Inflammatory macrophage treated with lipopolysaccharide for 4 hours (primary cell): ENCODE measurements around the gene ZNF217.
A peak's percentile ranks its signal among the peaks of the same experiment; 100 is the strongest.
"Not testable (repeated sequence)": the region's sequence is repeated elsewhere in the genome, so short reads cannot be mapped to it uniquely, and the experiment has no call there.

ENCODE experiments used
- DNase-seq: peaks from one replicate; pipeline ENCODE4 v3.0.0-alpha.2; 2020

ZNF217 gene

GRCh38 chr20:53562104-53562764 lies 31.4 kb downstream of the ZNF217 start:
- DNase-seq = not testable (repeated sequence)

- no peak for DNase-seq
Observed at GRCh38 chr20:53561505-53561904, 32.1 kb downstream of the ZNF217 start.

GRCh38 chr20:53559816-53560215 lies 33.8 kb downstream of the ZNF217 start:
- no peak for DNase-seq

DNA sequence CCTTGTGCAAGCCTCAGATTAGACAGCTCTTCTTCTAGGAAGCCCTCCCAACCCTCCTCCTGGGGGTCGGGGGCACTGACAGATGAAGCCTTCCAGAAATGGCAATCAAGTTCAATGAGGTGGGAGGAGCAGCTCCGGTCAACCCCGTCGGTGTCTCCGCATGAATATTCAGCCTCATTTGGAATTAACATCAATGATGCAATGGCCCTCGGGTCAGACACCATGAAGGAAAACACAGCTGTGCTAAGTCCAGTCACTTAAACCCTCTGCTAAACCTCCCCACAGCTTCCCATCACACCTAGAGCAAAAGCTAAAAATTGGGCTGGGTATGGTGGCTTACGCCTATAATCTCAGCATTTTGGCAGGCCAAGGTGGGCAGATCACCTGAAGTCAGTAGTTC lies 36.5 kb downstream of the ZNF217 start:
- DNase-seq = no peak

GRCh38 chr20:53556267-53556897 lies 37.3 kb downstream of the ZNF217 start:
- no peak for DNase-seq

- no peak for DNase-seq
Observed at GRCh38 chr20:53555816-53556215, 37.8 kb downstream of the ZNF217 start.

GRCh38 chr20:53555081-53555480 lies 38.6 kb downstream of the ZNF217 start:
- no peak for DNase-seq

- DNase-seq = not testable (repeated sequence)
Observed at GRCh38 chr20:53552572-53552893, 41.1 kb downstream of the ZNF217 start.

- not testable (repeated sequence) for DNase-seq
Observed at GRCh38 chr20:53551719-53552571, 41.7 kb downstream of the ZNF217 start.

DNA sequence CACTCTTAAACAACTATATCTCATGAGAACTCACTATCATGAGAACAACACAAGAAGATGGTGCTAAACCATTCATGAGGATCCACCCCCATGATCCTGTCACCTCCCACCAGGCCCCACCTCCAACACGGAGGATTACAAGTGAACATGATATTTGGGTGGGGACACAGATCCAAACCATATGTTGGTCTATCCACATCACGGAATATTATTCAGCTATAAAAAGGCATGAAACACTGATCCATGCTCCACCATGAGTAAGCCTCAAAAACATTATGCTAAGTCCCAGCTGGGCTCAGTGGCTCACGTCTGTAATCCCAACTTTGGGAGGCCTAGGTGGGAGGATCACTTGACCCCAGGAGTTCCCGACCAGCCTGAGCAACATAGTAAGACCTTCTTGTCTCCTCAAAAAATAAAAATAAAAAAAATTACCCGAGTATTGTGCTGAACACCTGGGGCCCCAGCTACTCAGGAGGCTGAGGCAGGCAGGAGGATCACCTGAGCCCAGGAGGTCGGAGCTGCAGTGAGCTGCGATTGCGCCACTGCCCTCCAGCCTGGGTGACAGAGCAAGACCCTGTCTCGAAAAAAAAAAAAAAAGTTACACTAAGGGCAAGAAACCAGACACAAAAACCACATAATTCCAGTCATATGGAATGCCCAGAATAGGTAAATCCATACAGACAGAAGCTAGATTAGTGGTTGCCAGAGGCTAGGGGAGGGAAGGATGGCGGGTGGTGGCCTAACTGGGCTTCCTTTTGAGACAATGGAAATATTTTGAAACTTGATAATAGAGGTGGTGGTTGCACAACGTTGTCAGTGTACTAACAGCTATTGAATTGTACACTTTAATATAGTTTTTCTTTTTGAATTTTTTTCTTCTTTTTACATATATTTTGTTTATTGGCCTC lies 43.1 kb downstream of the ZNF217 start:
- no peak for DNase-seq

GRCh38 chr20:53547664-53548239 lies 45.9 kb downstream of the ZNF217 start:
- peak; percentile 54 for DNase-seq

GRCh38 chr20:53539516-53539915 lies 54.1 kb downstream of the ZNF217 start:
- DNase-seq = no peak

- not testable (repeated sequence) for DNase-seq
Observed at GRCh38 chr20:53536382-53536781, 57.3 kb downstream of the ZNF217 start.

DNA sequence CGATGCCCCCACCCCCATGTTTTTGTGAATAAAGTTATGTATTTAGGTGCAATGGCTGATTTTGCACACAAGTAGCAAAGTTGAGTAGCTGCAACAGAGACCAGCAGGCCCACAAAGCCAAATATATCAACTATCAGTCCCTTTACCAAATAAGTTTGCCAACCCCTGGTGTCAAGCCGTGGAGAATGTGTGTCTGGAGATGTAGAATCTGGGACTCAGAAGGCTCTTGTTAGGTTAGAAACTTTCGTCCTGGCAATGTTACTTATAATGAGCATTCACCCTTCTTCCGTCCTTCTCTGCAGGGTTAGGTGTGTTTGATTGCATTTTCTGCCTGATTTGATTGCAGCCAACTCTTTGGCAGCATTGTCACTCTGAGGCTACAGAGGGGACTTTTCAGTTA lies 57.8 kb downstream of the ZNF217 start:
- DNase-seq = no peak

- no peak for DNase-seq
Observed at GRCh38 chr20:53534037-53534436, 59.6 kb downstream of the ZNF217 start.

DNA sequence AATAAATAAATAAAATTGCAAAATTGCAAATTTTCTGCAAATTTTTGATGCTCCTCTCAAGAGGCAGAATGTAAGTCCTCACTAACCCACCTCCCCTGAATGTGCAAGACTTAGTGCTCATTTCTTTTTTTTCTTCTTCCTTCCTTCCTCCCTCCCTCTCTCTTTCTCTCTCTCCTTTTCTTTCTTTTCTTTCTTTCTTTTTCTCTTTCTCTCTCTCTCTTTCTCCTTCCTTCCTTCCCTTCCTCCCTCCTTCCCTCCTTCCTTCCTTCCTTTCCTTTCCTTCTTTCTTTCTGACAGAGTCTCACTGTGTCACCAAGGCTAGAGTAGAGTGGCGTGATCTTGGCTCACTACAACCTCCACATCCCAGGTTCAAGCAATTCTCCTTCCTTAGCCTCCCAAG lies 60.1 kb downstream of the ZNF217 start:
- no peak for DNase-seq

DNA sequence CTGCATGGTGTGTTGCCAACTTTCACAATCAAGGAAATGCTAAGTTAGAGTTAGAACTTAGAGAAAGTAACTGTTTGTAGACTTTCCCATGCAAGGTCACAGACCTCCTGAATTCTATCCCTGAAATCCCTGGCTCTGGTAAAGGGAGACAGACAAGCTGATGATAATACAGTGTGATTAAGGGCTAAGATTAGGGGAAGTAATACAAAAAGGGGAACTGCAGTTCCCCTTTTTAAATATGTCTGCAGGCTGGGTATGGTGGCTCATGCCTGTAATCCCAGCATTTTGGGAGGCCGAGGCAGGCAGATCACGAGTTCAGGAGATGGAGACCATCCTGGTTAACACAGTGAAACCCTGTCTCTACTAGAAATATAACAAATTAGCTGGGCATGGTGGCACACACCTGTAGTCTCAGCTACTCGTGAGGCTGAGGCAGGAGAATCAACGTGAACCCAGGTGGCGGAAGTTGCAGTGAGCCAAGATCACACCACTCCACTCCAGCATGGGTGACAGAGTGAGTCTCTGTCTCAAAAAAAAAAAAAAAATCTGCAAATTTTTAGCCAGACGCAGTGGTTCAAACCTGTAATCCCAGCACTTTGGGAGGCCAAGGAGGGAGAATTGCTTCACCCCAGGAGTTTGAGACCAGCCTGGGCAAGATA lies 60.9 kb downstream of the ZNF217 start:
- DNase-seq = peak; percentile 45

DNA sequence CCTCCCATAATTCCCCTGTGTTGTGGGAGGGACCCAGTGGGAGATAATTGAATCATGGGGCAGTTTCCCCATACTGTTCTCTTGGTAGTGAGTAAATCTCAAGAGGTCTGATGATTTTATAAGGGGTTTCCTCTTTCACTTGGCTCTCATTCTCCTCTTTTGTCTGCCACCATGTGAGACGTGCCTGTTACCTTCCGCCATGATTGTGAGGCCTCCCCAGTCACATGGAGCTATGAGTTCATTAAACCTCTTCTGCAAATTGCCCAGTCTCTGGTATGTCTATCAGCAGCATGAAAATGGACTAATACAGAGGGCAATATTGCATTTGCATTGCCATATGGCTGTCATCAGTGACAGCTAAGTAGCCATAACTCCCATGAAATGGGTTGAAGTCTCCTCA lies 63.2 kb downstream of the ZNF217 start:
- peak; percentile 24 for DNase-seq

GRCh38 chr20:53529658-53530057 lies 64.0 kb downstream of the ZNF217 start:
- no peak for DNase-seq

DNA sequence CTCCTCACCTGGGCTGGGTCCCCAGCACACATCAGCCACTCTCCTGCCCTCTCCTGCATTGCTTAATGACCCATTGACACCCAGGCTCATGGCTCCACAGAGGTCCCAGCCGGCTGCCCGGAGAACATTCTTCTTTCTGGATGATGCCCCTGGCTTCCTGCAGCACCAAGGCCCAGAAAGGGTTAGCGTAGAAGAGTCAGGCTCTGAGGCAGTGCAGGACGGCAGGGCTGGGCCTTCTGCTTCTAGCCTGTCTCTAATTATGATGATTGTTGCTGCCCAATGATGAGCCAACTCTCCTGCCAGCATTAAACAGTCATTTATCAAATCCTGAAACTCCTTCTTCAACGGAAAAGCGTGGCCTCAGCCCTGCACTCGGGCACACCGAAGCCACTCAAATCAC lies 66.4 kb downstream of the ZNF217 start:
- no peak for DNase-seq

DNA sequence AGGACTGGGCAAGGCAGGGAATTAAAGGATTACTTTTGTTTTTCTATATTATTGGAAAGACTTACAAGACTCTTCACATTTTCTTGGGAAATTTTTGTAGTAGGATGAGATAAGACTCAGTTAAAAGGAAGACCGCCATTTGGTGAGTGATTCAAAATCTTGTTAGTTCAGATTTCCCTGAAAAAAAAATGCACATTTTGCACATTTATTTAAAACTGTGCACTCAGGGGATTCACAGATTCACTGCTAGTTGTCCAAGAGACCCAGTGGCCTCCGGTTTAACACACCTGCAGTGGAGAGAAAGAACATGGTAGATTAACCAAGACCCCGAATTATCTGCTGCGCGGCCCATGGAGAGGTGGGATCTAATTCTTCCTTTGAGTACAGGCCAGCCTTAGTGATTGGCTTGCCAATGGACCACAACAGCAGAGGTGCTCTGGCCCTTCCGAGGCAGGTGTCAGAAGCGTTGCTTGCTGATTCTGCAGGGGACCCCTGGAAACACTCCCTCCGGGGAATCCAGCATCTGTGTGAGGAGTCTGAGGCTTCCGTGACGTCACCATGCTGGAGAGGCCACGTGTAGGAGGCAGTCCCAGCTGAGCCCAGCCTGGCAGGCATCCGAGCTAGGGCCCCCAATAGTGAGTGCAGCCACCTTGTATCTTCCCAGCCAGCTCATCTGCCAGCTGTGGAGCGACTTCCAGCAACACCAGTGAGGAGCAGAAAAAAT lies 68.9 kb downstream of the ZNF217 start:
- DNase-seq = no peak
